HG03571 (cell line): Measurements from ENCODE around the gene ADCY1.

Experiments
- ATAC-seq: cut with Tn5 transposase; IDR thresholded peaks from one replicate; pipeline ENCODE4 v1.9.1; 2021; ENCODE audit not compliant: unreplicated experiment

ADCY1 gene

GRCh38 chr7:45689011-45689796 is 115.0 kb downstream of the ADCY1 start:
- no peak for ATAC-seq

GRCh38 chr7:45689797-45690761 is 115.9 kb downstream of the ADCY1 start:
- no peak for ATAC-seq

GRCh38 chr7:45690762-45691150 is 116.6 kb downstream of the ADCY1 start:
- no peak for ATAC-seq

GRCh38 chr7:45691155-45691656 is 117.0 kb downstream of the ADCY1 start:
- no peak for ATAC-seq

DNA sequence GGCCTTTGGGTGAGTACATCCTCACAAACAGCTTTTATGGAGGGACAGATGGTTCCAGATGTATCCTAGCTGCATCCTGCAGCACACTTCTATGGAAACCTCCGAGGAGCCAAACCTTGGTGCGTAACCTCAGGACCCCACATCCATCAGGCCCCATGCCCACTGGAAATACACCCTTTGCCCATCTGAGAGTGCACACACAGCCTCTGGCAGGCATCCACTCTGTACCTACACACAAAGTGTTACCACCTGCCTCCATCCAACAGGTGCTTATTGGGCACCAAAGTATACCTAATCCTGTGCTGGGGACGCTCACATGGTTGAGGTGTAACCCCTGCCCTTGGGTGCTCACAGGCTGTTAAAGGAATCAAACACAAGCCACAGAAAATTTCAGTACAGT is 117.9 kb downstream of the ADCY1 start:
- no peak for ATAC-seq

DNA sequence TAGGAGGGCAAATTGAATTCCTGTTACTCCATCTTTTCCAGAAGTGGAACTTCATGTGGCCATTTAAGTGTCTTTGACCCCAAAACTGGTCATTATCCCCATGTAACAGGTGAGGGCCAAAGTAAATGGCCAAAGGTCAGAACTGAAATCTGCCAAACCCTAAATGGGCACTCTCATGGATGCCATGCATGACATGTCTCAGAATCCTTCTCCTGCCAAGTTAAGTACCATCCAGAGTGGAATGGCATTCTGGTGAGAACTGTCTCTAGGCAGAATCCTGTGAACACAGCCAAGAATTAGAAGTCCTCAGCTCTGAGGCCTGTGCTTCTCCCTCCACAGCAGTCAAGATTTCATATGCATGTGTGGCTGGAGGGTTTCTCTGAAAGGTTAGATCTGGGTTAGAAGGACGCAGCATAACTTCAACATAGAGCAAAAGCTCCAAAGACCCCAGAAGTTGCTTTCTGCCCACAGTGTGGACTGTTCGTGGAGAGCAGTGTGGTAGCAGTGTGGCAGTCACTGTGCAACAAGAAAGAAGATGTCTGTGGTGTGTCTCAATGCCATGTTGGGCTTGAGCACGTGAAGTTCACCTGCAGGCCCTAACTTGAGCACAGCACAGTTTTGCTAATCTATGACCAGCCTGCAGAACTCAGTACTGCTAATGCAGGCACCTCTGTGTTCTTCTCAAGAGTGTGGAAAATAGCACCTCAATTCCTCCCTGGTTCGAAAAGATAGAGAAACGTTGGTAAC is 121.3 kb downstream of the ADCY1 start:
- no peak for ATAC-seq

GRCh38 chr7:45696476-45696875 is 122.3 kb downstream of the ADCY1 start:
- no peak for ATAC-seq

DNA sequence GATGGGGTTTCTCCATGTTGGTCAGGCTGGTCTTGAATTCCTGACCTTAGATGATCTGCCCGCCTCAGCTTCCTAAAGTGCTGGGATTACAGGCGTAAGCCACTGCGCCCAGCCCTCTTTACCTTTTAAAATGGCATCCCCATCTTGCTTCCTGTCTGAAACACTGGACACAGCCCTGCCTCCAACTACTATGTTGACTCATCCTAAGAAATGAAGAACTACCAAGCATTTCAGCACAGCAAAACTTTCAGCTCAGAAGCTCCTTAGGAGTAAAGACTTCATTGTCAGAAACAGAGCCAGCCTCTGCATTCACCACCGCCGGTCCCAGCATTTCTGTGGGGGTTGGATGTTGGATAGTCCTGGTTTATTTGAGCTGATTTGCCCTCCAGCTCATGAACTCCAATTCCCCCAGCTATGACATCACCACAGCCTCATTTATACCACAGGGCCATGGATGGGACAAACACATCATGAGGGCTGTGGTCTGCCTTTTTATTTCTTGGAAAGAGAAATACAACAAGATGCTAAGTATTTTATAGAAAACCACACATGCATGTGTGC is 123.5 kb downstream of the ADCY1 start:
- ATAC-seq, result no peak

- no peak for ATAC-seq
These were observed 124.3 kb downstream of the ADCY1 start for GRCh38 chr7:45698303-45699014.

- ATAC-seq, result no peak
These were observed 124.8 kb downstream of the ADCY1 start for GRCh38 chr7:45699015-45699309.

GRCh38 chr7:45699726-45700390 is 125.7 kb downstream of the ADCY1 start:
- no peak for ATAC-seq

DNA sequence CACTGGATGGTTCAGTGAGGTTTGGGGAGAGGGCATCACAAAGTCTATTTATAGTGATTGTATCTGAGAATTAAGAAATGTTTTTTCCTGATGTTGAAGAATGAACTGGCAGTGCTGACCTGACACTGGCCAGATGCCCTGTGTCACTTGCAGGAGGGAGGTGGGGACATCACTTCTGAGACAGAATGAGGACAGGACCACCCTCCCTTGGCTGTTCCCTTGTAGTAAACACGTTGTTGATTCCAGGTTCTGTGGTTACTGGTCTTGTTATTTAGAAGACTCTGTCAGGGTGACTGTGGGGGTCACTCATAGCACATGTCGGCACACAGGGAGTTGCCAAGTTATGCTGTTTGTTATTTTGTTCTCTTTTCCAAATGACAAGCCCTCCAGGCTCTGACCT is 126.4 kb downstream of the ADCY1 start:
- no peak for ATAC-seq

GRCh38 chr7:45701701-45702510 is 127.7 kb downstream of the ADCY1 start:
- ATAC-seq, result no peak

DNA sequence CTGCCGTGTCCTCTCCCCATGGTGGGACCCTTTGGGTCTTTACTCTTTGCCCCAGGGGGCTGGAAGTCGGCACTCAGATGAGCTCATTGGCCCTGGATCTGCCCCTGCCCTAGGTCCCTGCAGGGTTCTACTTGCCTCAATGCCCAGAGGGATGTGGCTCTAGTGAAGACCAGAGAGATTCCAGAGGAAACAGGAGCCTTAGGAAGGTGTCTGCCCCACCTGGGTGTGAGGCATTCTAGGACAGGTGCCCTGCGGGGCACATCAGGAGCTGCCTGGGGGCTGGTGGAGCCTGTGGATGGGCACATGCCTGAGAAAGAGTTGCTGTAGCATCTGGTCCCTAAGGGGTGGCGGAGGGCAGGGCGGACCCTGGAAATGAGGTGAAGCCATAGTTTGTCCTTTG is 128.6 kb downstream of the ADCY1 start:
- no peak for ATAC-seq

DNA sequence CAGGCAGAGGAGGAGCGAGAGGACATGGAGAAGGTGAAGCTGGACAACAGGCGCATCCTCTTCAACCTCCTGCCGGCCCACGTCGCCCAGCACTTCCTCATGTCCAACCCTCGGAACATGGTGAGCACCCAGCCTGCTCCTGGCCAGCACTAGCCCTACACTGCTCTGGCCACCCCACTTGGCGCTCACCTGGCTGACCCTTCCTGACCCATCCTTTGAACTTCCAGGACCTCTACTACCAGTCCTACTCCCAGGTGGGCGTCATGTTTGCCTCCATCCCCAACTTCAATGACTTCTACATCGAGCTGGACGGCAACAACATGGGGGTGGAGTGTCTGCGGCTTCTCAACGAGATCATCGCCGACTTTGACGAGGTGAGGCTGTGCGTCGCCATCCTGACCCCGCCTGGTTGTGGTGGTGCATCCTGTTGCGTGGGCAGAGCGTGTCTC is 129.2 kb downstream of the ADCY1 start:
- ATAC-seq, result no peak

- no peak for ATAC-seq
These were observed 129.9 kb downstream of the ADCY1 start for GRCh38 chr7:45703911-45704682.

- ATAC-seq, result no peak
These were observed 130.5 kb downstream of the ADCY1 start for GRCh38 chr7:45704683-45705016.
